Pancreas (tissue), 10 donors: ENCODE results near the gene AKR1C4. TPM values are rescaled to one million over a fixed set of nuclear protein-coding genes. Genes with fewer than 3 reads are reported as not detected.

ENCODE experiments used
- ATAC-seq, 4 donors: fragments of 200-7000 bp; cut with Tn5 transposase; one replicate each; pipeline versions ENCODE4 v1.8.0 to v1.9.1; 2020; ENCODE audit warnings: mild to moderate bottlenecking in 4 of 4, moderate library complexity in 4 of 4
- DNase-seq, 6 donors: peaks; one replicate each; pipeline ENCODE4 v3.0.0-alpha.2; 2020
- FAIRE-seq: peaks from 2 replicates; lab custom pipeline; 2012; peaks lifted over from hg19 to GRCh38; lab: Jason Lieb, UNC
- H3K27ac ChIP-seq, 4 donors: fragments of 200-600 bp; sonication (generic); 1 replicate in 3 of 4; 2 replicates in 1 of 4; pipeline versions ENCODE4 v1.5.0 to v1.8.0; 2020
- H3K27me3 ChIP-seq, 4 donors: fragments of 200-600 bp; one replicate each; pipeline ENCODE4 v1.8.0; 2021
- H3K36me3 ChIP-seq, 3 donors: fragments of 200-600 bp; sonication (generic) in 1 of 3; one replicate each; pipeline versions ENCODE4 v1.5.0 to v1.8.0; 2020 to 2021
- H3K4me1 ChIP-seq, 3 donors: fragments of 200-600 bp; one replicate each; pipeline ENCODE4 v1.8.0; 2021
- H3K4me3 ChIP-seq, 4 donors: fragments of 200-600 bp; sonication (generic) in 2 of 4; one replicate each; pipeline versions ENCODE4 v1.5.0 to v1.8.0; 2020 to 2021
- H3K9me3 ChIP-seq, 4 donors: fragments of 200-600 bp; one replicate each; pipeline ENCODE4 v1.8.0; 2021
- CTCF ChIP-seq, 4 donors: fragments of 200-600 bp; sonication (generic) in 3 of 4; IDR thresholded peaks; one replicate each; pipeline versions ENCODE4 v1.5.0 to v1.8.0; 2021; ENCODE audit warnings: antibody characterized with exemption in 4 of 4
- WGBS, 2 donors: extraction: QIAGEN DNeasy Blood & Tissue Kit; methylation state at CpG; one replicate each; pipeline ENCODE4 v1.1.7; 2013; 5-methylcytosine and 5-hydroxymethylcytosine counted together
- intact Hi-C, 3 donors: fragments of 100-400 bp; cut with DNase I; formaldehyde crosslinking; loops; one replicate each; pipeline versions ENCODE4 v1.11.1 to v1.14.2; 2022
- polyA plus RNA-seq, 2 donors: library from polyadenylated mRNA; stranded (reverse); fragments of 200-250 nt; gene quantifications; one replicate each; pipeline ENCODE4 v1.2.3, GENCODE V29; 2013
- total RNA-seq, 6 donors: library from RNA; stranded (reverse); fragmentation: NEBNext Ultra II Directional in 4 of 6; extraction: Animal tissue kit (Norgen Biotek cat#: 25700) in 4 of 6; gene quantifications; one replicate each; pipeline versions ENCODE4 v1.2.1 to v1.2.4, GENCODE V29; 2021 to 2023
- donor health status: healthy with polysubstance abuse.
- donor health status: DM: no; HTN: no; CAD: no; lungs with moderate emphysema.
- donor health status: DM: no; HTN: no; CAD: no.
- donor health status: control.
- donor health status: control.
- donor health status: Bipolar disorder and iron deficiency.
- donor health status: DM: yes; HTN: yes; CAD: no.
- donor health status: DM: no; HTN: no; CAD: no.
- donor health status: DM: no; HTN: no; CAD: no.
- donor health status: DM: yes; HTN: yes; CAD: no.

Gene AKR1C4
- total and polyA plus RNA-seq, 8 donors = 0.07 to 0.28 (median 0.20) TPM; not detected in 4

GRCh38 chr10:5184987-5185775 is 11.5 kb upstream of the AKR1C4 start, which contains the start of gene AKR1C8:
Gene AKR1C8, minus strand, starts transcription at chr10:5185150. Its CDS starts 46 bp downstream, at chr10:5185104.
- Histone ChIP-seq H3K4me3 (no peak within 1 kb of the TSS), H3K9me3 (no peaks in the 10 kb centered on the region), H3K27ac (no peak within 1 kb of the TSS), H3K4me1 (no peaks in the 10 kb centered on the region), H3K27me3 (no peaks in the 10 kb centered on the region), H3K36me3 (no peaks in the 10 kb centered on the region)
- no peak for ATAC-seq
- no peak for TF ChIP-seq CTCF (IDR thresholded peaks at IDR 0.05)
- 91 to 98% methylated on average over 5 of the region's 5 CpGs for WGBS, 2 donors
- DNase-seq = no peak
- no peak for FAIRE-seq
- intact Hi-C loops = no loop called here

GRCh38 chr10:5187867-5188266 is 8.8 kb upstream of the AKR1C4 start:
- DNase-seq = no peak
- H3K9me3 ChIP-seq = no peaks in the 10 kb centered on the region
- H3K27ac ChIP-seq = no peak overlapping the region
- H3K4me1 ChIP-seq = no peaks in the 10 kb centered on the region
- no peaks in the 10 kb centered on the region for H3K36me3 ChIP-seq
- no peak for FAIRE-seq
- no peak for TF ChIP-seq CTCF (IDR thresholded peaks at IDR 0.05)
- 72 to 84% methylated on average over 5 of the region's 5 CpGs for WGBS, 2 donors
- intact Hi-C loops = no loop called here
- no peak for ATAC-seq
- H3K27me3 ChIP-seq = no peaks in the 10 kb centered on the region
- H3K4me3 ChIP-seq = no peak overlapping the region

- TF ChIP-seq CTCF (IDR thresholded peaks at IDR 0.05) = no peak
- no peak overlapping the region for H3K4me3 ChIP-seq
- no peaks in the 10 kb centered on the region for H3K36me3 ChIP-seq
- no peaks in the 10 kb centered on the region for H3K9me3 ChIP-seq
- H3K27me3 ChIP-seq = no peaks in the 10 kb centered on the region
- DNase-seq = no peak
- ATAC-seq = no peak
- no peak overlapping the region for H3K27ac ChIP-seq
- 81 to 88% methylated on average over 2 of the region's 2 CpGs for WGBS, 2 donors
- H3K4me1 ChIP-seq = no peaks in the 10 kb centered on the region
- FAIRE-seq = no peak
- intact Hi-C loops = no loop called here
Measured at GRCh38 chr10:5188358-5188757, 8.3 kb upstream of the AKR1C4 start.

GRCh38 chr10:5194431-5194830 is 2.2 kb upstream of the AKR1C4 start:
- Histone ChIP-seq H3K9me3 (no peaks in the 10 kb centered on the region), H3K36me3 (no peaks in the 10 kb centered on the region), H3K27me3 (no peaks in the 10 kb centered on the region), H3K4me1 (peaks cover 0 to 9% (median 7%) of the 10 kb centered on the region in 3 donors), H3K4me3 (no peak overlapping the region), H3K27ac (no peak overlapping the region)
- TF ChIP-seq CTCF (IDR thresholded peaks at IDR 0.05) = no peak
- 83 to 95% methylated on average over 3 of the region's 3 CpGs for WGBS, 2 donors
- ATAC-seq (no peak), FAIRE-seq (no peak), DNase-seq (no peak)
- intact Hi-C loops = no loop called here
